RCC 7860 (cell line): ENCODE measurements around the gene RNF25.

ENCODE experiments used
- DNase-seq: peaks from one replicate; pipeline ENCODE4 v3.0.0-alpha.2; 2015; ENCODE audit warnings: low spot score
- FAIRE-seq: peaks from 2 replicates; lab custom pipeline; 2012; peaks lifted over from hg19 to GRCh38; lab: Jason Lieb, UNC

The RNF25 gene

DNA sequence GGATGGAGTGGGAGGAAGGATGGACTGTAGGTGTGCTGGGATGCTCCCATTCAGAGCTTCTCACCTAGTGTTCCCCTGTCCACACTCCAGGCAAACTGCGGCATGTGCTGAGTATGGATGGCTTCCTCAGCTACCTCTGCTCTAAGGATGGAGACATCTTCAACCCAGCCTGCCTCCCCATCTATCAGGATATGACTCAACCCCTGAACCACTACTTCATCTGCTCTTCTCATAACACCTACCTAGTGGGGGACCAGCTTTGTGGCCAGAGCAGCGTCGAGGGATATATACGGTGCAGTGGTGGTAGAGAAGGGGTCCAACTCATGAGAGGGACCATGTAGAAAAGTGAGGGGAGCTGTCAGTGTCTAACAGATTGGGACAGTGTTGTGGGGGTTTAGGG is 43.9 kb downstream of the RNF25 start:
- DNase-seq: no peak
- no peak for FAIRE-seq

DNA sequence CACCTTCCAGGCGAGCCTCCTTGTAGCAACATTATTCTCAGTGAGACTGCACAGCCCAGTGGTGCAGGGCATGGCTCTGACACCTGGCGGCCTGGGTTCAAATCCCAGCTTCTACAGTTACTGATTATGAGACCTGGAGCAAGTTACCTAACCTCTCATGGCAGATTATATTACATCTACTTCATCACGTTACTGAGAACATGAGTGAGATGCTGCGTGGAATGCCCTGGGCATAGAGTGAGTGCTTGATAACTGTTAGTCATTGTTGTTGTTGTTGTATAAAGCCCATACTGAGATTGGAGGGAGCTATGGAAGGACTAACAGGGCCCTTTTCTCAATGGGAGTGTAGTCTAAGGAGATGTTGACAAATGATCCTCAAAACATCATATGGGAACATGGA is 45.4 kb downstream of the RNF25 start:
- FAIRE-seq: no peak

DNA sequence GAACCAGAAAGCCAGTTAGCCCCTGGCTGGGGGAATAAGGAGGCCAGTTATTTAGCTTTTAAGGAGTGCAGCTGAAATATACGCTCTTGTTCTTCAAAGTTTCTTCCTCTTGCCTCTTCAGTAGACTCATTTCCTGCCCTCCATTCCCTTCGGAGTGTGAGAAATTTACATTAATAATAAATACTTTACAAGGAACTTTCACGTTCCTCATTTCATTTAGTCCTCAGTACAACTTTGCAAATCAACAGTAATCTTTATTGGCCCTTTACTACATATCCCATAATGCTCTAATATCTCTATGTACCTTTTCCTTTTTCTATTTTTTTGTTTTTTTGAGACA is 48.5 kb downstream of the RNF25 start:
- no peak for FAIRE-seq
- DNase-seq: no peak

More for the DNA sequence above, 45.4 kb downstream of the RNF25 start:
- no peak for DNase-seq

DNA sequence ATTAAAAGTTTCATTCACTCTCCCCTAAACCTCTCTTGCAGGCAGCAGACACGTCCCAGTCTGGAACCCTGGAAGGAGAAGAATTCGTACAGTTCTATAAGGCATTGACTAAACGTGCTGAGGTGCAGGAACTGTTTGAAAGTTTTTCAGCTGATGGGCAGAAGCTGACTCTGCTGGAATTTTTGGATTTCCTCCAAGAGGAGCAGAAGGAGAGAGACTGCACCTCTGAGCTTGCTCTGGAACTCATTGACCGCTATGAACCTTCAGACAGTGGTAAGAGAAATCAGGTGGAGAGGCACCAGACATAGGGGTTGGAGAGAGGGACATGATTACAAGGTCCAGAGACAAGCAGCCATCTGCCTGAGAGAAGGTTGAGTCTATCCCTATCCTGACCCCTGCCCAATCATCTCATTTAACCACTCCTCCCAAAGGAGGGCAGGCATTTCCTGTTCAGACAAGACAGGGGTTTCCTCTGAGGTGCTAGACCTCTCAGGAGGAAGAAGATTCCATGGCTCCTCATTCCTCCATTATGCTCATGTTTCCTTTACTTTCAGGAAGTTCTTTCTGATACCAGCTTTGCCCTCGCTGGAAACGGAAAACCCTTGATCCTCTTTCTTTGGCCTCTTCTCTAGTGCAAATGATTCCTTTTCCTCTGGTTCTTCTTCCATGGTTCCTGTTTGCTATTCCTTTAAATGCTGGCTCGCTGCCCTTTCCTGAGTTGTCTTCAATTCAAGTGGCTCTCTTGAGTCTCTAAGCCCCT is 49.0 kb downstream of the RNF25 start:
- no peak for FAIRE-seq
- no peak for DNase-seq

DNA sequence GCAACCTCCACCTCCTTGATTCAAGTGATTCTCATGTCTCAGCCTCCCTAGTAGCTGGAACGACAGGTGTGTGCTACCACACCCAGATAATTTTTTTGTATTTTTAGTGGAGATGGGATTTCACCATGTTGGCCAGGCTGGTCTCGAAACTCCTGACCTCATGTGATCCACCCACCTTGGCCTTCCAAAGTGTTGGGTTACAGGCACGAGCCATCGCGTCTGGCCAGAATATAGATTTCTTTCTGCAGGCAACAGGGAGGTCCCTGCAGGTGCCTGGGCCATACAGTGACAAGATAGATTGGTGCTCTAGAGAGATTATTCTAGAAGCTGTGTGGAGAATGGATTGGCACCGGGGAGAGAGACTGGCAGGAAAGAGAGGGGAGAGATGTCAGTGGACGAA is 50.8 kb downstream of the RNF25 start:
- FAIRE-seq: no peak
- no peak for DNase-seq

DNA sequence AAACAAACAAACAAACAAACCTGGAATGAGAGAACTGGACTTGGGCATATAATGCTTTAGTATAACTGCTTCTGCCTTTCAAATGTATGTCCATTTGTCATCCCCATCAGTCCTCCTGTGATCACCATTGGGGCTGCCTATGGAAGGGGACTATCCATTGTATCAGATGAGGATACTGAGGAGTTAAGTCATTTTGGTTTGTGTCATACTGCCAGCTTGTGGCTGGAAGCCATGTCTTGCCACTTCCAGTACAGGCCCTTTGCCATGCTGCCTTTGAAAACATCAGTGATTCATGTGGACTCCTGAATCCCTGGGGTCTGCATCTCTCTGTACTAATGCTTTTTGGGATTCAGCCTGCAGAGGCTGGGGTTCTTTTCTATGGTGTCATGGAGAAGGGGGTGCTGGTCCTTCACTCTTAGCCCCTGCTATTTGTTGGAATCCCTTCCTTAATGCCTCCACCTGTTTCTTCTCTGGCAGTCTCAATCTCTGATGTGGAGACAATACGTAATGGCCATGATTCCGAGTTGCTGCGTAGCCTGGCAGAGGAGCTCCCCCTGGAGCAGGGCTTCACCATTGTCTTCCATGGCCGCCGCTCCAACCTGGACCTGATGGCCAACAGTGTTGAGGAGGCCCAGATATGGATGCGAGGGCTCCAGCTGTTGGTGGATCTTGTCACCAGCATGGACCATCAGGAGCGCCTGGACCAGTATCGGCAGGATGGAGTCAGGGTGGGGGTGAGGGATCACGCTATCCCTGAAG is 53.5 kb downstream of the RNF25 start:
- DNase-seq: no peak
- FAIRE-seq: no peak

DNA sequence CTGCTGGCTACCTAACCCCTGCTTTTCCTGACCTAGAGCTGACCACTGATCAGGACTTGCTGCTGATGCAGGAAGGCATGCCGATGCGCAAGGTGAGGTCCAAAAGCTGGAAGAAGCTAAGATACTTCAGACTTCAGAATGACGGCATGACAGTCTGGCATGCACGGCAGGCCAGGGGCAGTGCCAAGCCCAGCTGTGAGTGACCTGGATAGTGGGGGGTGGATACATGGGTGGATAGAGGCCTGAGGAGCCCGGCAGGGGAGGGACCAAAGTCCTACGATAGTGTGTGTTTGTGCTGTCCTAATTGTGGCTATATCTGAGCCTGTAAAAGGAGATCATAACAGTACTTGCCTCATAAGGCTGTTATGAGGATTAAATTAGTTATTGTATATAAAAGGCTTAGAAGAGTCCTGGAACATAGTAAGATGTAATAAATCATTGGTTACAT is 55.9 kb downstream of the RNF25 start:
- no peak for DNase-seq
- no peak for FAIRE-seq
